ENCODE data around the gene TBC1D30. TPM values are rescaled to one million over a fixed set of nuclear protein-coding genes. Genes with fewer than 3 reads are reported as not detected.

TBC1D30 gene
- total and polyA plus RNA-seq, 9 of the 15 experiments (the other 6 are each of a cell fraction or from before 2014, with no cell fraction given) = 0.07 to 0.55 (median 0.20) TPM; not detected in 1

DNA sequence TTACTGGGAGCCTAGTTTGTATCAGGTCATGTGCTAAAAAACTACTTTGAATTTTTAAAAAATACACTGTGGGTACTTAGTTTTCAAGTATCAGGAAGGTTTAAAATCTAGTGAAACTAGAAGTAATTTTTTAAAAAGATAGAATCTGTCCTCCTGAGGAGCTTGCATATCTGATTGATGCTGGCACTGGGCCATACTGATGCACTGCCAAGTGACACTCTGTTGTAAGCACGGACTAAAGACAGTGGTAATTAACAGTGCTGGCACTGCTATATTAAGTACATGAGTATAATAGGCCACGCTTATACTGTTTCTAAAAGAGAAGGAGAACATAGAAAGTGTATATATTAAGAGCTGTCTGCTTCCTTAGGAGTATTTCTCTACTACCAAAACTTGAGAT is 10.0 kb upstream of the TBC1D30 start (continued):
- TF ChIP-seq, protein P1, sequence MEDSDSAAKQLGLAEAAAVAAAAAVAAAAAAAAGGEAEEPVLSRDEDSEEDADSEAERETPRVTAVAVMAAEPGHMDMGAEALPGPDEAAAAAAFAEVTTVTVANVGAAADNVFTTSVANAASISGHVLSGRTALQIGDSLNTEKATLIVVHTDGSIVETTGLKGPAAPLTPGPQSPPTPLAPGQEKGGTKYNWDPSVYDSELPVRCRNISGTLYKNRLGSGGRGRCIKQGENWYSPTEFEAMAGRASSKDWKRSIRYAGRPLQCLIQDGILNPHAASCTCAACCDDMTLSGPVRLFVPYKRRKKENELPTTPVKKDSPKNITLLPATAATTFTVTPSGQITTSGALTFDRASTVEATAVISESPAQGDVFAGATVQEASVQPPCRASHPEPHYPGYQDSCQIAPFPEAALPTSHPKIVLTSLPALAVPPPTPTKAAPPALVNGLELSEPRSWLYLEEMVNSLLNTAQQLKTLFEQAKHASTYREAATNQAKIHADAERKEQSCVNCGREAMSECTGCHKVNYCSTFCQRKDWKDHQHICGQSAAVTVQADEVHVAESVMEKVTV (CRISPR knock-in tag; IDR thresholded peaks at IDR 0.05) = no peak
- TF ChIP-seq TAL1 (IDR thresholded peaks at IDR 0.05) = no peak
- TF ChIP-seq, protein P2, sequence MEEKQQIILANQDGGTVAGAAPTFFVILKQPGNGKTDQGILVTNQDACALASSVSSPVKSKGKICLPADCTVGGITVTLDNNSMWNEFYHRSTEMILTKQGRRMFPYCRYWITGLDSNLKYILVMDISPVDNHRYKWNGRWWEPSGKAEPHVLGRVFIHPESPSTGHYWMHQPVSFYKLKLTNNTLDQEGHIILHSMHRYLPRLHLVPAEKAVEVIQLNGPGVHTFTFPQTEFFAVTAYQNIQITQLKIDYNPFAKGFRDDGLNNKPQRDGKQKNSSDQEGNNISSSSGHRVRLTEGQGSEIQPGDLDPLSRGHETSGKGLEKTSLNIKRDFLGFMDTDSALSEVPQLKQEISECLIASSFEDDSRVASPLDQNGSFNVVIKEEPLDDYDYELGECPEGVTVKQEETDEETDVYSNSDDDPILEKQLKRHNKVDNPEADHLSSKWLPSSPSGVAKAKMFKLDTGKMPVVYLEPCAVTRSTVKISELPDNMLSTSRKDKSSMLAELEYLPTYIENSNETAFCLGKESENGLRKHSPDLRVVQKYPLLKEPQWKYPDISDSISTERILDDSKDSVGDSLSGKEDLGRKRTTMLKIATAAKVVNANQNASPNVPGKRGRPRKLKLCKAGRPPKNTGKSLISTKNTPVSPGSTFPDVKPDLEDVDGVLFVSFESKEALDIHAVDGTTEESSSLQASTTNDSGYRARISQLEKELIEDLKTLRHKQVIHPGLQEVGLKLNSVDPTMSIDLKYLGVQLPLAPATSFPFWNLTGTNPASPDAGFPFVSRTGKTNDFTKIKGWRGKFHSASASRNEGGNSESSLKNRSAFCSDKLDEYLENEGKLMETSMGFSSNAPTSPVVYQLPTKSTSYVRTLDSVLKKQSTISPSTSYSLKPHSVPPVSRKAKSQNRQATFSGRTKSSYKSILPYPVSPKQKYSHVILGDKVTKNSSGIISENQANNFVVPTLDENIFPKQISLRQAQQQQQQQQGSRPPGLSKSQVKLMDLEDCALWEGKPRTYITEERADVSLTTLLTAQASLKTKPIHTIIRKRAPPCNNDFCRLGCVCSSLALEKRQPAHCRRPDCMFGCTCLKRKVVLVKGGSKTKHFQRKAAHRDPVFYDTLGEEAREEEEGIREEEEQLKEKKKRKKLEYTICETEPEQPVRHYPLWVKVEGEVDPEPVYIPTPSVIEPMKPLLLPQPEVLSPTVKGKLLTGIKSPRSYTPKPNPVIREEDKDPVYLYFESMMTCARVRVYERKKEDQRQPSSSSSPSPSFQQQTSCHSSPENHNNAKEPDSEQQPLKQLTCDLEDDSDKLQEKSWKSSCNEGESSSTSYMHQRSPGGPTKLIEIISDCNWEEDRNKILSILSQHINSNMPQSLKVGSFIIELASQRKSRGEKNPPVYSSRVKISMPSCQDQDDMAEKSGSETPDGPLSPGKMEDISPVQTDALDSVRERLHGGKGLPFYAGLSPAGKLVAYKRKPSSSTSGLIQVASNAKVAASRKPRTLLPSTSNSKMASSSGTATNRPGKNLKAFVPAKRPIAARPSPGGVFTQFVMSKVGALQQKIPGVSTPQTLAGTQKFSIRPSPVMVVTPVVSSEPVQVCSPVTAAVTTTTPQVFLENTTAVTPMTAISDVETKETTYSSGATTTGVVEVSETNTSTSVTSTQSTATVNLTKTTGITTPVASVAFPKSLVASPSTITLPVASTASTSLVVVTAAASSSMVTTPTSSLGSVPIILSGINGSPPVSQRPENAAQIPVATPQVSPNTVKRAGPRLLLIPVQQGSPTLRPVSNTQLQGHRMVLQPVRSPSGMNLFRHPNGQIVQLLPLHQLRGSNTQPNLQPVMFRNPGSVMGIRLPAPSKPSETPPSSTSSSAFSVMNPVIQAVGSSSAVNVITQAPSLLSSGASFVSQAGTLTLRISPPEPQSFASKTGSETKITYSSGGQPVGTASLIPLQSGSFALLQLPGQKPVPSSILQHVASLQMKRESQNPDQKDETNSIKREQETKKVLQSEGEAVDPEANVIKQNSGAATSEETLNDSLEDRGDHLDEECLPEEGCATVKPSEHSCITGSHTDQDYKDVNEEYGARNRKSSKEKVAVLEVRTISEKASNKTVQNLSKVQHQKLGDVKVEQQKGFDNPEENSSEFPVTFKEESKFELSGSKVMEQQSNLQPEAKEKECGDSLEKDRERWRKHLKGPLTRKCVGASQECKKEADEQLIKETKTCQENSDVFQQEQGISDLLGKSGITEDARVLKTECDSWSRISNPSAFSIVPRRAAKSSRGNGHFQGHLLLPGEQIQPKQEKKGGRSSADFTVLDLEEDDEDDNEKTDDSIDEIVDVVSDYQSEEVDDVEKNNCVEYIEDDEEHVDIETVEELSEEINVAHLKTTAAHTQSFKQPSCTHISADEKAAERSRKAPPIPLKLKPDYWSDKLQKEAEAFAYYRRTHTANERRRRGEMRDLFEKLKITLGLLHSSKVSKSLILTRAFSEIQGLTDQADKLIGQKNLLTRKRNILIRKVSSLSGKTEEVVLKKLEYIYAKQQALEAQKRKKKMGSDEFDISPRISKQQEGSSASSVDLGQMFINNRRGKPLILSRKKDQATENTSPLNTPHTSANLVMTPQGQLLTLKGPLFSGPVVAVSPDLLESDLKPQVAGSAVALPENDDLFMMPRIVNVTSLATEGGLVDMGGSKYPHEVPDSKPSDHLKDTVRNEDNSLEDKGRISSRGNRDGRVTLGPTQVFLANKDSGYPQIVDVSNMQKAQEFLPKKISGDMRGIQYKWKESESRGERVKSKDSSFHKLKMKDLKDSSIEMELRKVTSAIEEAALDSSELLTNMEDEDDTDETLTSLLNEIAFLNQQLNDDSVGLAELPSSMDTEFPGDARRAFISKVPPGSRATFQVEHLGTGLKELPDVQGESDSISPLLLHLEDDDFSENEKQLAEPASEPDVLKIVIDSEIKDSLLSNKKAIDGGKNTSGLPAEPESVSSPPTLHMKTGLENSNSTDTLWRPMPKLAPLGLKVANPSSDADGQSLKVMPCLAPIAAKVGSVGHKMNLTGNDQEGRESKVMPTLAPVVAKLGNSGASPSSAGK (IDR thresholded peaks at IDR 0.05) = no peak
